GM19372 (cell line): ENCODE results near the gene IGLL5.
A peak's percentile ranks its signal among the peaks of the same experiment; 100 is the strongest.

ENCODE experiments used
- ATAC-seq: cut with Tn5 transposase; IDR thresholded peaks from one replicate; pipeline ENCODE4 v1.9.1; 2021; ENCODE audit warnings: mild to moderate bottlenecking, low read depth, moderate library complexity; ENCODE audit not compliant: unreplicated experiment

Gene IGLL5

DNA sequence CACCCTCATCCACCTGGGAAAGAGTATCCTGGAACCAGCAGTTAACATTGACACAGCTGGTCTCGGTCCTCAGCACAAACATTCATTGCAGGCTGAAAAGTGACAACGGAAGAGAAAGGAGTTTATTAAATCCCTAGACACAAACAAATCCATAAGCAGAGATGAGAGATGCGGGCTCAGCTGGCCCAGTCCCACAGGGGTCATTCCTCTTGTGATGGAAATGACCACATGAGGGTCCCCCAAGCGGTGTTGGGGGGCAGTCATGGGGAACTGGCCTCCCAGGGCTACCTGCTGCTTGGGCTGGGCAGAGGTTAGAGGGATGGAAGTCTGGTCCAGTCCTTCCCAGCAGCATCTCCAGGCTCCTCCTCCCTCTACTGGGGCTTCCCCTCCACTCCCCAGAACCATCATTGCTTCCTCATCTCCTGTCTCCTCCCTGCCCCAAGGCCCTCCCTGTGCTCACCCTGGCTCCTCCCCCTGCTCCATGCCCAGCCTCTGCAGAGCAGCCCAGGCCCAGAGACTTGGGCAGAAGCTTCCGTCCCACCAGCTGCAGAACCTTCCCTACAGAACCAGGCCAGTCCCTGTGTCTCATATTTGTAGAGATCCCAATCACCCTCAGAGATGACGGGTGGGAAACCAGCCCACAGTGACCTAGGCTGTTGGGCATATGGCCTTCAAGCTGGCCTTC is 5.4 kb upstream of the IGLL5 start:
- no peak for ATAC-seq

GRCh38 chr22:22883090-22883727 is 4.4 kb upstream of the IGLL5 start:
- no peak for ATAC-seq

DNA sequence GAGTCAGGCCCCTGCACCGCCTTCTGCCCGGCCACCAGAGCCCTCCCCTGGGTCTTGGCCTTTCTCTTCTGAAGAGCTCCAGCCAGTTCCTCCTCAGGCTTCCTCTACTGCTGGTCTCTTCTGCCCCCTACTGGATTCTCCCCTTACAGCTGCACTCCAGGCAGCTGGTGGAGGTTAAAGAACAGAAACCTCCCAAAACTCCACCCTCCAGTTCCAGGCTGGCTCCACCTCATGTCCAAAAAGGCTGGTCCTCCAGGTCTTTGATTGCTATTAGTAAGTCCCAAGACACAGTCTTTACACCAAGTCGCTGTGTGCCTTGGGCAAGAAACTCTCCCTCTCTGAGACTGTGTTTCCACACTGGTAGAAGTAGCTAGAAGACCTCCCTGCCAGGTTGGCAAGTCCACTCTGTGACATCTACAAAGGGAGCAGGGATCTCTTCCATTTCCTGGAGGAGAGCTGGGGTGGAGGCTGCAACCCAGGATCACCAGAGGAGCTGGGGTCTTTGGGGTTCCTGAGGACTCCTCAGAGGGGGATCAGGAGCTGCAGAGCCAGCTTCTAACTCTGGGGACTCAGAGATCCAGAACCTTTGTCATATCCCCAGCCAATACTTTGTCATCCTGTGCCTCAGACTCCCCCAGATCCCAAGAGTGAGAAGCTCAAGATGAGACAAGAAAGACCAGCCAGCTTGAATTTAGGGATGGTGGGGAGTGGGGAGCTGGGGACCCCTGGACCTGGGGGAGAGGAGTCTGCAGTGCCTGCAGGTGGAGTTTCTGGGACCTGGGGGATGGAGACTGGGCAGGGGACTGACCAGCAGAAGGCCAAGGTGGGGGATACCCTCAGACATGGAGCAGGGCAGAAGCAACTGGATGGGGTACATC is 3.4 kb upstream of the IGLL5 start:
- no peak for ATAC-seq

- peak; percentile 59 for ATAC-seq
Measured at GRCh38 chr22:22884888-22885840, 2.5 kb upstream of the IGLL5 start.

- ATAC-seq: no peak
Measured at GRCh38 chr22:22886546-22886945, 1.1 kb upstream of the IGLL5 start.

DNA sequence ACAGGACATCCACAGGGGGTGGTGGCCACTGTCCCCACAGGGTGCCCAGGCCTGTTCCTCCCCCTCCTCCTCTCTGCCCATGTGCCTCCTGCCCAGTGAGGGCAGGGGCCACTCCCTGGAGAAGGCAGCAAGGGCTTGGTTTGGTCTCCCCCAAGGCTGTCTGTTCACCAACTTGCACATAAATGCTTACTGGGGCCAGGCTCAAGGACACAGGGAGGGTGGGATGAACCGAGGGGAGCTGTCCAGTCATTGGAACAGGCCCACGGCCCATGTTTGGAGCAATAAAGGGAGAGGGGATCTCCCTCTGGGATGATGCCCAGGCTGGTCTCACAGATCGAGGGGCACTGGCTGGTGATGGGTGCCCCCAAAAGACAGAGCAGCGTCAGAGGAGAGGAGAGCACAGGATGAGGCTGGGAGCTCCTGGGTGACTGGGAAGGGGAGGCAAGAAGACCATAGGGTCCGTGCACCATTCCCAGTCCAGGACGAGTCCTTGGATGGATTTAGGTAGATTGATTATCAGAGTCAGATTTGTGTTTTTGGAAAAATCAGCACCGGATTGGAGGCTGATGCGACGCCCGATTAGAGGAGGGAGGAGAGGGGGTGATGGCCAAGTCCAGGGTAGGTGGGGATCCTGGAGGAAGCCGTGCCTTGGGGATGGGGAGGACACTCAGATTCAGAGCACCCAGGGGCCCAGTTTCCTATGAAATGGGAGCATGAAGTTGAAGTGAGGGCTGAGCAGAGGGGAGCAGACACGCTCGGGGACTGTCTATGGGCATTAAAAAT is 1.1 kb downstream of the IGLL5 start:
- no peak for ATAC-seq

DNA sequence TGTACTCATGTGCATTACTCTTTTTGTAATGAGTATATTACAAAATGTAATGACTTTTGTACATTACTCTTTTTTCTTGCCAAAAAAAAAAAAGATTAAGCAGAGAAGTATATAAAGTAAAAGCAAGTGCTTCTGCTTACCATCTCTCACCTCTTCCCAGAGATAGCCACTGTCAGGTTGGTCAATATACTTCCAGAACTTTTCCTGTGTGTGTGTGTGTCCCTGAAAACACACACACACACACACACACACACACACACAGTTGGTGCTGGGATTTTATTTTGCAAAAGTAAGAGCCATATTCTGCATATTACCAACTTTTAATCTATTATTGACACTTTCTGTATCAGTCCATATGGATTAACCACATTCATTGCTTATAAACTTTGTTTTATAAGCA is 2.5 kb downstream of the IGLL5 start:
- no peak for ATAC-seq

GRCh38 chr22:22891139-22891621 is 3.6 kb downstream of the IGLL5 start:
- ATAC-seq: no peak

- no peak for ATAC-seq
Measured at GRCh38 chr22:22892096-22893052, 4.8 kb downstream of the IGLL5 start.

DNA sequence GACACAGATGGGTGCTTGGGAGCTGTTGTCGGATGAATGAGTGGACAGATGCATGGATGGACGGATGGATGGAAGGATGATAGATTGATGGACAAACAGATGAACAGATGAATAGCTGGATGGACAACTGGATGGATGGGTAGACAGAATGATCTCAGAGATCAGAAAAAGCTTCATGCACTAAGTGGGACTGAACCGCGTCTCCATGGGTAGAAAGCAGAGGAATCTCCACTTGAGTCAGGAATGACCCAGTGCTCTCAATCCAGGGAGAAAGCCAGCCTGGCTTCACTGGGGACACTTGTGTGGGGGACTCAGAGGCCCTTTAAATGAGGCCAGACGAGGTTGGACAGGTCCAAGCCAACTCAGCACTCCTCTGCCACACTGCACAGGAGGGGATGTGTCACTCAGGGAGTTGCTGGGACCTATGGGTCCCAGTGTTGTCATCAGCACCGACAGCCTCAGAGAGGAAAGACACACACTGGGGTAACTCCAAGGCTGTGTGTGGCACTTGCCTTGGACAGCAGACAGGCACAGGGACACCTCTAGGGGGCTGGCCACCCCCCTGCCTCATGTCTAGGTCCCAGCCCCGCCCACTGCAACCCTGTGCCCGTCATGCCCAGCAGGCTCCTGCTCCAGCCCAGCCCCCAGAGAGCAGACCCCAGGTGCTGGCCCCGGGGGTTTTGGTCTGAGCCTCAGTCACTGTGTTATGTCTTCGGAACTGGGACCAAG is 5.6 kb downstream of the IGLL5 start:
- ATAC-seq: no peak

- no peak for ATAC-seq
Measured at GRCh38 chr22:22893891-22894739, 6.5 kb downstream of the IGLL5 start.

DNA sequence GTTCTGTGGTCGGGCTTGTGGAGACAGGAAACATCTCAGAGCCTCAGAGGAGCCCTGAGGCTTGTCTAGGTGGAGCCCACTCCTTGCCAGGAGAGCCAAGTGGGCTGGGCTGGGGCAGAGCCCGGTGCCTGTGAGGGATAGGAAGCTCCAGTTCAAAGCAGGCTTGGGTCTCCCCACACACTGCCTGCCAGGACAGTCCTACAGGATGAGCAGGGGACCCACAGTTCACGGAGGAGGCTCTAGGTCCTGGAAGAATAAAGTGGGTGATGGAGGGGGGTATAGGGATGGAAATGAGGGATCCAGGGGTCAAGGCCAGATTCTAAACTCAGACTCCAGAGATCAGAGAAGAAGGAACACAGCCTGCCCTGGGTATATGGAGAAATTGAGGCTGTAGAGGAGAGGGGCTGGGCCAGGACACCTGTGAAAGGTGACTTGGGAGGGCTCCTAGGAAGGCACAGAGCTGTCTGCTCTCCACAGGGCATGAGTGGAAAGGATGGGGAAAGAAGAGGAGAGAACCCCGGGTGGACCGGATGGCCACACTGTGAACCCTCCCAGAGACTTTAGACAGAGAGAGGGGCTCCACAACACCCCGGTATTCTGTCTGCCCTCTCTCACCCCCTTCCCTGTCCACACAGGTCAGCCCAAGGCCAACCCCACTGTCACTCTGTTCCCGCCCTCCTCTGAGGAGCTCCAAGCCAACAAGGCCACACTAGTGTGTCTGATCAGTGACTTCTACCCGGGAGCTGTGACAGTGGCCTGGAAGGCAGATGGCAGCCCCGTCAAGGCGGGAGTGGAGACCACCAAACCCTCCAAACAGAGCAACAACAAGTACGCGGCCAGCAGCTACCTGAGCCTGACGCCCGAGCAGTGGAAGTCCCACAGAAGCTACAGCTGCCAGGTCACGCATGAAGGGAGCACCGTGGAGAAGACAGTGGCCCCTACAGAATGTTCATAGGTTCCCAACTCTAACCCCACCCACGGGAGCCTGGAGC is 7.4 kb downstream of the IGLL5 start:
- ATAC-seq: no peak

DNA sequence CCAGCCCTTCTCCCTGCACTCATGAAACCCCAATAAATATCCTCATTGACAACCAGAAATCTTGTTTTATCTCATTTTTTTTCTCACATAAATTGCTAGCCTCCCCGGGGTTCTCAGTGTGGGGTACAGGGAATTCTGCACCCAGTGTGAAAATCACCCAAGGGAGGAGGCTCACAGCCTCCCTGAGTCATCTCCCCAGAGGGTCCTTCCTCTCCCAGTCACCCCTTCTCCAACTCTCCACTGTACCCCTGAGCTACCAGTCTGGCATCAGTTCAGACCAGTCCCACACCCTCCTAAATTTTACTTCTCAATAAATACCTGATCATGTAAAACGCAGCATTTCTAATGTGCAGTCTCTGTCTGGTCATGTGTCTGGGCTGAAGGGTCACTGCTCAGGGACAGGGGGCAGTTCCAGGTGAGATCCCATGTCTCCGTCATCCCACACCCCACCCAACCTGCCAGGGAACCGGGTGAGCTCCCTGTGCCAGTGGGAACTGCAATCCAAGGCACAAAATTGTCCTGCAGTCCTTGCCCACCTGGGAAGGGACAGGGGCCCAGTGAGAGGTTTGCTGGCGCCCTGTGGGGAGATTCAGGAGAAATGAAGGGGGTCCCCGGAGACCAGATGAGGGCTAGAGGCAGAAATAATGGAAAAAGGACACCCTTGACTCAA is 8.3 kb downstream of the IGLL5 start:
- no peak for ATAC-seq

DNA sequence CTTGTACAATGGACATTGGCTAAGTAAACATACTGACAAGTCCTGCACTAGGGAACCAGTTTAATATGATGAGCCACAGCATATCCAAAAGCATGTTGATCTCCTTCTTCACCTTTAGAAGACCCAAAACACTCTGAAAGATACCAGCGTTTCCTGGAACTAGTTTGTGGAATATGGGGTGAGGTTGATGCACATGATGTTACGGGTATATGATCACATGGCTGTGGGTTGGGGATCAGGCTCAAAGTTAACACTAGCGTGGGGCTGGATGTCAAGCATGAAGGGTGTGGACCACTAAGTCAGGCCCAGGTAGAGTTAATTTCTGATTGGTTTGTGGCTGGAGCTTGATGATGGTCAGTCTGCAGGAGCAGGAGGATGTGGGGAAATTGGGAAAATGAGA is 9.0 kb downstream of the IGLL5 start:
- ATAC-seq: no peak

- no peak for ATAC-seq
Measured at GRCh38 chr22:22897091-22897490, 9.5 kb downstream of the IGLL5 start.
